GM23338 (cell line): Measurements from ENCODE around the gene FSD1.

Experiments used
- CREB1 ChIP-seq: fragments of 250-450 bp; sonication (Bioruptor Pico); IDR thresholded peaks from 2 replicates; pipeline ENCODE4 v1.5.0; 2020; ENCODE audit warnings: low read depth, mild to moderate bottlenecking, moderate library complexity
- EZH2 ChIP-seq: fragments of 200-600 bp; sonication (generic); IDR thresholded peaks from one replicate; pipeline ENCODE4 v1.8.0; 2017; ENCODE audit warnings: antibody characterized with exemption, mild to moderate bottlenecking, low read depth; ENCODE audit not compliant: unreplicated experiment
- EZH2phosphoT487 ChIP-seq: fragments of 200-600 bp; sonication (generic); IDR thresholded peaks from one replicate; pipeline ENCODE4 v1.8.1; 2018; ENCODE audit warnings: antibody characterized with exemption; ENCODE audit not compliant: unreplicated experiment
- JUNB ChIP-seq: IDR thresholded peaks from one replicate; pipeline ENCODE4 v1.6.1; 2016; ENCODE audit warnings: antibody characterized with exemption; ENCODE audit not compliant: unreplicated experiment
- NANOG ChIP-seq: IDR thresholded peaks from 2 replicates; pipeline ENCODE4 v1.6.1; 2016; ENCODE audit warnings: antibody characterized with exemption, borderline replicate concordance
- POLR2AphosphoS5 ChIP-seq: IDR thresholded peaks from 2 replicates; pipeline ENCODE4 v1.6.1; 2016; ENCODE audit warnings: antibody characterized with exemption, low read depth
- STAT1 ChIP-seq: IDR thresholded peaks from one replicate; pipeline ENCODE4 v1.6.1; 2016; ENCODE audit warnings: antibody characterized with exemption; ENCODE audit not compliant: unreplicated experiment
- ZNF114 ChIP-seq: fragments of 250-450 bp; sonication (Bioruptor Pico); IDR thresholded peaks from 2 replicates; pipeline ENCODE4 v1.5.0; 2020; ENCODE audit warnings: mild to moderate bottlenecking, moderate library complexity
- ZNF331 ChIP-seq: fragments of 250-450 bp; sonication (Bioruptor Pico); IDR thresholded peaks from 2 replicates; pipeline ENCODE4 v1.5.0; 2020; ENCODE audit warnings: low read depth, mild to moderate bottlenecking, moderate library complexity
- TF ChIP-seq, protein P1 (sequence below), 2 experiments: fragments of 200-600 bp in 1 of 2; sonication (generic) in 1 of 2; conservative IDR thresholded peaks; 2 replicates each; pipeline versions ENCODE4 v1.5.1 to v1.6.1; 2016 to 2017; ENCODE audit warnings: antibody characterized with exemption in 2 of 2, low read depth in 2 of 2, mild to moderate bottlenecking in 2 of 2, moderate library complexity in 1 of 2
- TF ChIP-seq, protein P2 (sequence below): IDR thresholded peaks from 2 replicates; pipeline ENCODE4 v1.6.1; 2016; ENCODE audit warnings: antibody characterized with exemption
- TF ChIP-seq, protein P3 (sequence below): IDR thresholded peaks from one replicate; pipeline ENCODE4 v1.6.1; 2018; ENCODE audit warnings: antibody characterized with exemption; ENCODE audit not compliant: unreplicated experiment
- TF ChIP-seq, protein P4 (sequence below): fragments of 250-450 bp; sonication (Bioruptor Pico); IDR thresholded peaks from 2 replicates; pipeline ENCODE4 v1.5.0; 2020; ENCODE audit warnings: mild to moderate bottlenecking, moderate library complexity

DNA sequence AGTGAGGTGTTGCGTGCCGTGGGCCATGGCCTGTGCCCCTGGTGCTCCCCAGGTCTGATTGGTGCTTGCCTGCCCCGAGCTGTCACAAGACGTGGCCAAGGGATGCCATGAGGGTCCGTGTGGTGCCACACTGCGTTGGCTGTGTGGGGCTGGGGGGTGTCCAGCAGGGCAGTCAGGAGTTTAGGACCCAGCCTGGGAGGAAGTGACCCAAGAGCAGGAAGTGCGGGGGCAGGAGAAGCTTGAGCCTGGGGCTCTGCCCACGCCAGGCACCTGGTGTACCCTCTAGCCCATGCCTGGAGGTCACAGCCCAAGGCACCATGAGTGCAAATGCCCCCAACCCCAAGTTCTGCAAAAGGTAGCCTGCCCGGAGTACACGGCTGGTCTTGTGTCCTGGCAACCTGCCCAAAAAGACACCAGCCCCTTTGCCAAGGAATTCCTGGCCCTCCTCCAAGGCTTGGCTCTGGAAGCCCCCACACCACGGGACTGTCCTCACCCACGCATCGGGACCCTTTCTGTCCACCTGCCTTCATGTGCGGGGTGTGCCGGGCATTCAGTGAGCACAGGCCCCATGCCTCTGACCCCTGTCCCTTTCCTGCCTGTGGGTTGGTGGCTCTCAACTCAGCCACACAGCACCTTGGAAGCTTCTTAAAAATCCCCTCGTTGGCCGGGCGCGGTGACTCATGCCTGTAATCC, 63.9 kb downstream of the FSD1 start:
- no peak for TF ChIP-seq EZH2phosphoT487
- TF ChIP-seq, protein P1, sequence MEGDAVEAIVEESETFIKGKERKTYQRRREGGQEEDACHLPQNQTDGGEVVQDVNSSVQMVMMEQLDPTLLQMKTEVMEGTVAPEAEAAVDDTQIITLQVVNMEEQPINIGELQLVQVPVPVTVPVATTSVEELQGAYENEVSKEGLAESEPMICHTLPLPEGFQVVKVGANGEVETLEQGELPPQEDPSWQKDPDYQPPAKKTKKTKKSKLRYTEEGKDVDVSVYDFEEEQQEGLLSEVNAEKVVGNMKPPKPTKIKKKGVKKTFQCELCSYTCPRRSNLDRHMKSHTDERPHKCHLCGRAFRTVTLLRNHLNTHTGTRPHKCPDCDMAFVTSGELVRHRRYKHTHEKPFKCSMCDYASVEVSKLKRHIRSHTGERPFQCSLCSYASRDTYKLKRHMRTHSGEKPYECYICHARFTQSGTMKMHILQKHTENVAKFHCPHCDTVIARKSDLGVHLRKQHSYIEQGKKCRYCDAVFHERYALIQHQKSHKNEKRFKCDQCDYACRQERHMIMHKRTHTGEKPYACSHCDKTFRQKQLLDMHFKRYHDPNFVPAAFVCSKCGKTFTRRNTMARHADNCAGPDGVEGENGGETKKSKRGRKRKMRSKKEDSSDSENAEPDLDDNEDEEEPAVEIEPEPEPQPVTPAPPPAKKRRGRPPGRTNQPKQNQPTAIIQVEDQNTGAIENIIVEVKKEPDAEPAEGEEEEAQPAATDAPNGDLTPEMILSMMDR (conservative IDR thresholded peaks at IDR 0.05; ENCODE audit: low read depth in 2 of 2) = no peak
- no peak for TF ChIP-seq JUNB
- TF ChIP-seq EZH2 = no peak
- TF ChIP-seq POLR2AphosphoS5 = no peak
- TF ChIP-seq, protein P2, sequence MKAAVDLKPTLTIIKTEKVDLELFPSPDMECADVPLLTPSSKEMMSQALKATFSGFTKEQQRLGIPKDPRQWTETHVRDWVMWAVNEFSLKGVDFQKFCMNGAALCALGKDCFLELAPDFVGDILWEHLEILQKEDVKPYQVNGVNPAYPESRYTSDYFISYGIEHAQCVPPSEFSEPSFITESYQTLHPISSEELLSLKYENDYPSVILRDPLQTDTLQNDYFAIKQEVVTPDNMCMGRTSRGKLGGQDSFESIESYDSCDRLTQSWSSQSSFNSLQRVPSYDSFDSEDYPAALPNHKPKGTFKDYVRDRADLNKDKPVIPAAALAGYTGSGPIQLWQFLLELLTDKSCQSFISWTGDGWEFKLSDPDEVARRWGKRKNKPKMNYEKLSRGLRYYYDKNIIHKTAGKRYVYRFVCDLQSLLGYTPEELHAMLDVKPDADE = no peak
- TF ChIP-seq, protein P3, sequence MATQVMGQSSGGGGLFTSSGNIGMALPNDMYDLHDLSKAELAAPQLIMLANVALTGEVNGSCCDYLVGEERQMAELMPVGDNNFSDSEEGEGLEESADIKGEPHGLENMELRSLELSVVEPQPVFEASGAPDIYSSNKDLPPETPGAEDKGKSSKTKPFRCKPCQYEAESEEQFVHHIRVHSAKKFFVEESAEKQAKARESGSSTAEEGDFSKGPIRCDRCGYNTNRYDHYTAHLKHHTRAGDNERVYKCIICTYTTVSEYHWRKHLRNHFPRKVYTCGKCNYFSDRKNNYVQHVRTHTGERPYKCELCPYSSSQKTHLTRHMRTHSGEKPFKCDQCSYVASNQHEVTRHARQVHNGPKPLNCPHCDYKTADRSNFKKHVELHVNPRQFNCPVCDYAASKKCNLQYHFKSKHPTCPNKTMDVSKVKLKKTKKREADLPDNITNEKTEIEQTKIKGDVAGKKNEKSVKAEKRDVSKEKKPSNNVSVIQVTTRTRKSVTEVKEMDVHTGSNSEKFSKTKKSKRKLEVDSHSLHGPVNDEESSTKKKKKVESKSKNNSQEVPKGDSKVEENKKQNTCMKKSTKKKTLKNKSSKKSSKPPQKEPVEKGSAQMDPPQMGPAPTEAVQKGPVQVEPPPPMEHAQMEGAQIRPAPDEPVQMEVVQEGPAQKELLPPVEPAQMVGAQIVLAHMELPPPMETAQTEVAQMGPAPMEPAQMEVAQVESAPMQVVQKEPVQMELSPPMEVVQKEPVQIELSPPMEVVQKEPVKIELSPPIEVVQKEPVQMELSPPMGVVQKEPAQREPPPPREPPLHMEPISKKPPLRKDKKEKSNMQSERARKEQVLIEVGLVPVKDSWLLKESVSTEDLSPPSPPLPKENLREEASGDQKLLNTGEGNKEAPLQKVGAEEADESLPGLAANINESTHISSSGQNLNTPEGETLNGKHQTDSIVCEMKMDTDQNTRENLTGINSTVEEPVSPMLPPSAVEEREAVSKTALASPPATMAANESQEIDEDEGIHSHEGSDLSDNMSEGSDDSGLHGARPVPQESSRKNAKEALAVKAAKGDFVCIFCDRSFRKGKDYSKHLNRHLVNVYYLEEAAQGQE = no peak
- TF ChIP-seq CREB1 (CRISPR knock-in tag) = no peak
- no peak for TF ChIP-seq ZNF331 (CRISPR knock-in tag)
- no peak for TF ChIP-seq NANOG
- TF ChIP-seq STAT1 = no peak
- TF ChIP-seq ZNF114 (CRISPR knock-in tag) = no peak
- TF ChIP-seq, protein P4, sequence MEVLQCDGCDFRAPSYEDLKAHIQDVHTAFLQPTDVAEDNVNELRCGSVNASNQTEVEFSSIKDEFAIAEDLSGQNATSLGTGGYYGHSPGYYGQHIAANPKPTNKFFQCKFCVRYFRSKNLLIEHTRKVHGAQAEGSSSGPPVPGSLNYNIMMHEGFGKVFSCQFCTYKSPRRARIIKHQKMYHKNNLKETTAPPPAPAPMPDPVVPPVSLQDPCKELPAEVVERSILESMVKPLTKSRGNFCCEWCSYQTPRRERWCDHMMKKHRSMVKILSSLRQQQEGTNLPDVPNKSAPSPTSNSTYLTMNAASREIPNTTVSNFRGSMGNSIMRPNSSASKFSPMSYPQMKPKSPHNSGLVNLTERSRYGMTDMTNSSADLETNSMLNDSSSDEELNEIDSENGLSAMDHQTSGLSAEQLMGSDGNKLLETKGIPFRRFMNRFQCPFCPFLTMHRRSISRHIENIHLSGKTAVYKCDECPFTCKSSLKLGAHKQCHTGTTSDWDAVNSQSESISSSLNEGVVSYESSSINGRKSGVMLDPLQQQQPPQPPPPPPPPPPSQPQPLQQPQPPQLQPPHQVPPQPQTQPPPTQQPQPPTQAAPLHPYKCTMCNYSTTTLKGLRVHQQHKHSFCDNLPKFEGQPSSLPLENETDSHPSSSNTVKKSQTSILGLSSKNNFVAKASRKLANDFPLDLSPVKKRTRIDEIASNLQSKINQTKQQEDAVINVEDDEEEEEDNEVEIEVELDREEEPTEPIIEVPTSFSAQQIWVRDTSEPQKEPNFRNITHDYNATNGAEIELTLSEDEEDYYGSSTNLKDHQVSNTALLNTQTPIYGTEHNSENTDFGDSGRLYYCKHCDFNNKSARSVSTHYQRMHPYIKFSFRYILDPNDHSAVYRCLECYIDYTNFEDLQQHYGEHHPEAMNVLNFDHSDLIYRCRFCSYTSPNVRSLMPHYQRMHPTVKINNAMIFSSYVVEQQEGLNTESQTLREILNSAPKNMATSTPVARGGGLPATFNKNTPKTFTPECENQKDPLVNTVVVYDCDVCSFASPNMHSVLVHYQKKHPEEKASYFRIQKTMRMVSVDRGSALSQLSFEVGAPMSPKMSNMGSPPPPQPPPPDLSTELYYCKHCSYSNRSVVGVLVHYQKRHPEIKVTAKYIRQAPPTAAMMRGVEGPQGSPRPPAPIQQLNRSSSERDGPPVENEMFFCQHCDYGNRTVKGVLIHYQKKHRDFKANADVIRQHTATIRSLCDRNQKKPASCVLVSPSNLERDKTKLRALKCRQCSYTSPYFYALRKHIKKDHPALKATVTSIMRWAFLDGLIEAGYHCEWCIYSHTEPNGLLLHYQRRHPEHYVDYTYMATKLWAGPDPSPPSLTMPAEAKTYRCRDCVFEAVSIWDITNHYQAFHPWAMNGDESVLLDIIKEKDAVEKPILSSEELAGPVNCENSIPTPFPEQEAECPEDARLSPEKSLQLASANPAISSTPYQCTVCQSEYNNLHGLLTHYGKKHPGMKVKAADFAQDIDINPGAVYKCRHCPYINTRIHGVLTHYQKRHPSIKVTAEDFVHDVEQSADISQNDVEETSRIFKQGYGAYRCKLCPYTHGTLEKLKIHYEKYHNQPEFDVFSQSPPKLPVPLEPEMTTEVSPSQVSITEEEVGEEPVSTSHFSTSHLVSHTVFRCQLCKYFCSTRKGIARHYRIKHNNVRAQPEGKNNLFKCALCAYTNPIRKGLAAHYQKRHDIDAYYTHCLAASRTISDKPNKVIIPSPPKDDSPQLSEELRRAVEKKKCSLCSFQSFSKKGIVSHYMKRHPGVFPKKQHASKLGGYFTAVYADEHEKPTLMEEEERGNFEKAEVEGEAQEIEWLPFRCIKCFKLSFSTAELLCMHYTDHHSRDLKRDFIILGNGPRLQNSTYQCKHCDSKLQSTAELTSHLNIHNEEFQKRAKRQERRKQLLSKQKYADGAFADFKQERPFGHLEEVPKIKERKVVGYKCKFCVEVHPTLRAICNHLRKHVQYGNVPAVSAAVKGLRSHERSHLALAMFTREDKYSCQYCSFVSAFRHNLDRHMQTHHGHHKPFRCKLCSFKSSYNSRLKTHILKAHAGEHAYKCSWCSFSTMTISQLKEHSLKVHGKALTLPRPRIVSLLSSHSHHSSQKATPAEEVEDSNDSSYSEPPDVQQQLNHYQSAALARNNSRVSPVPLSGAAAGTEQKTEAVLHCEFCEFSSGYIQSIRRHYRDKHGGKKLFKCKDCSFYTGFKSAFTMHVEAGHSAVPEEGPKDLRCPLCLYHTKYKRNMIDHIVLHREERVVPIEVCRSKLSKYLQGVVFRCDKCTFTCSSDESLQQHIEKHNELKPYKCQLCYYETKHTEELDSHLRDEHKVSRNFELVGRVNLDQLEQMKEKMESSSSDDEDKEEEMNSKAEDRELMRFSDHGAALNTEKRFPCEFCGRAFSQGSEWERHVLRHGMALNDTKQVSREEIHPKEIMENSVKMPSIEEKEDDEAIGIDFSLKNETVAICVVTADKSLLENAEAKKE (CRISPR knock-in tag) = no peak
